ENCODE data around the gene CDH24.

Gene CDH24

GRCh38 chr14:23045419-23046357 is 11.6 kb downstream of the CDH24 start:
- DNase-seq (ENCODE audit: low read depth): no peak

GRCh38 chr14:23044840-23045239 is 12.5 kb downstream of the CDH24 start:
- no peak for DNase-seq (ENCODE audit: low read depth)

- DNase-seq (ENCODE audit: low read depth): no peak
Observed at GRCh38 chr14:23043754-23044153, 13.6 kb downstream of the CDH24 start.

- DNase-seq (ENCODE audit: low read depth): no peak
Observed at GRCh38 chr14:23043145-23043544, 14.2 kb downstream of the CDH24 start.

GRCh38 chr14:23042162-23042965 is 15.0 kb downstream of the CDH24 start, which contains the start of gene PSMB11:
TSS of gene PSMB11 (plus strand) at chr14:23042212. CDS start at chr14:23042226, 14 bp downstream.
- no peak for DNase-seq (ENCODE audit: low read depth)

- no peak for DNase-seq (ENCODE audit: low read depth)
Observed at GRCh38 chr14:23041729-23042128, 15.6 kb downstream of the CDH24 start.

- no peak for DNase-seq (ENCODE audit: low read depth)
Observed at GRCh38 chr14:23040100-23040499, 17.2 kb downstream of the CDH24 start.

GRCh38 chr14:23035303-23036144 is 21.8 kb downstream of the CDH24 start:
- no peak for DNase-seq (ENCODE audit: low read depth)

- DNase-seq (ENCODE audit: low read depth): peak; percentile 75
Observed at GRCh38 chr14:23034498-23035302, 22.6 kb downstream of the CDH24 start, which contains the start of gene PSMB5. TSS of gene PSMB5 (minus strand) at chr14:23034900. CDS start at chr14:23034881, 19 bp downstream.

- no peak for DNase-seq (ENCODE audit: low read depth)
Observed at GRCh38 chr14:23033801-23034497, 23.4 kb downstream of the CDH24 start.

GRCh38 chr14:23033251-23033727 is 24.0 kb downstream of the CDH24 start:
- DNase-seq (ENCODE audit: low read depth): no peak

- DNase-seq (ENCODE audit: low read depth): no peak
Observed at GRCh38 chr14:23030936-23031335, 26.4 kb downstream of the CDH24 start.

GRCh38 chr14:23028799-23029198 is 28.5 kb downstream of the CDH24 start:
- no peak for DNase-seq (ENCODE audit: low read depth)

GRCh38 chr14:23025151-23025814 is 32.0 kb downstream of the CDH24 start:
- DNase-seq (ENCODE audit: low read depth): no peak

GRCh38 chr14:23024612-23025075 is 32.7 kb downstream of the CDH24 start:
- DNase-seq (ENCODE audit: low read depth): no peak

- no peak for DNase-seq (ENCODE audit: low read depth)
Observed at GRCh38 chr14:23023795-23024152, 33.5 kb downstream of the CDH24 start.

GRCh38 chr14:23023022-23023794 is 34.1 kb downstream of the CDH24 start:
- no peak for DNase-seq (ENCODE audit: low read depth)

- DNase-seq (ENCODE audit: low read depth): no peak
Observed at GRCh38 chr14:23021889-23022442, 35.4 kb downstream of the CDH24 start.

All from CMK (cell line).